T-cell (primary cell): ENCODE results near the gene NPC2. TPM values are rescaled to one million over a fixed set of nuclear protein-coding genes. Genes with fewer than 3 reads are reported as not detected.

Experiments used
- ATAC-seq, 4 experiments: fragments of 200-7000 bp in 3 of 4; fragments of 150-1000 bp in 1 of 4; cut with Tn5 transposase; replicated peaks in 1 of 4; 1 replicate in 3 of 4; 2 replicates in 1 of 4; pipeline ENCODE4 v1.10.0; 2021; ENCODE audit warnings: moderate library complexity in 3 of 4, mild to moderate bottlenecking in 2 of 4, moderate number of reproducible peaks in 1 of 4
- CTCF ChIA-PET, 2 donors: fragments of 300-600 bp; sonication (Branson Sonifier 250); formaldehyde crosslinking; loops; one replicate each; lab custom pipeline; 2022; ENCODE audit warnings: antibody characterized with exemption in 2 of 2; lab: Charles Lee
- POLR2A ChIA-PET, 2 donors: fragments of 300-600 bp; sonication (Branson Sonifier 250); formaldehyde crosslinking; loops; one replicate each; lab custom pipeline; 2022; ENCODE audit warnings: antibody characterized with exemption in 2 of 2; lab: Charles Lee
- DNase-seq, 35 experiments: peaks; one replicate each; pipeline versions ENCODE4 v3.0.0 to v3.0.0-alpha.2; 2013 to 2023
- H3K27ac ChIP-seq: one replicate; pipeline ENCODE4 v1.5.1; 2013; ENCODE audit warnings: low read length
- H3K27me3 ChIP-seq, 2 experiments: replicated peaks in 1 of 2; 1 replicate in 1 of 2; 2 replicates in 1 of 2; pipeline versions ENCODE4 v1.6.1 to v1.7.0; 2013; ENCODE audit warnings: low read length in 1 of 2, mixed read lengths in 1 of 2; ENCODE audit not compliant: control insufficient read depth in 2 of 2, insufficient read depth in 2 of 2; ENCODE audit errors: extremely low read depth in 1 of 2
- H3K36me3 ChIP-seq, 2 donors: 1 replicate in 1 of 2; 2 replicates in 1 of 2; pipeline versions ENCODE4 v1.6.1 to v1.7.0; 2013; ENCODE audit warnings: low read length in 1 of 2; ENCODE audit not compliant: control insufficient read depth in 2 of 2, insufficient read depth in 1 of 2; ENCODE audit errors: extremely low read depth in 1 of 2
- H3K4me1 ChIP-seq, 2 experiments: 1 replicate in 1 of 2; 2 replicates in 1 of 2; pipeline versions ENCODE4 v1.6.1 to v1.7.0; 2013; ENCODE audit warnings: low read length in 2 of 2, mixed read lengths in 1 of 2; ENCODE audit not compliant: insufficient read depth in 2 of 2, control insufficient read depth in 1 of 2; ENCODE audit errors: extremely low read depth in 1 of 2
- H3K4me3 ChIP-seq, 2 donors: 1 replicate in 1 of 2; 2 replicates in 1 of 2; pipeline versions ENCODE4 v1.5.1 to v1.7.0; 2013; ENCODE audit warnings: mild to moderate bottlenecking in 2 of 2, low read length in 1 of 2, moderate library complexity in 1 of 2; ENCODE audit not compliant: control insufficient read depth in 1 of 2; ENCODE audit errors: extremely low read depth in 1 of 2
- H3K9me3 ChIP-seq: 2 replicates; pipeline ENCODE4 v1.7.0; 2013
- H3K27ac Mint-ChIP-seq, 2 donors: one replicate each; pipeline ENCODE4 v1.8.0; 2020 to 2021; ENCODE audit warnings: mild to moderate bottlenecking in 2 of 2, mixed read lengths in 2 of 2
- H3K27me3 Mint-ChIP-seq, 2 donors: one replicate each; pipeline ENCODE4 v1.8.0; 2021 to 2022; ENCODE audit warnings: mixed read lengths in 2 of 2
- H3K36me3 Mint-ChIP-seq: one replicate; pipeline ENCODE4 v1.8.0; 2021; ENCODE audit warnings: mixed read lengths
- H3K4me1 Mint-ChIP-seq, 3 donors: one replicate each; pipeline ENCODE4 v1.8.0; 2020 to 2022; ENCODE audit warnings: mixed read lengths in 3 of 3, mild to moderate bottlenecking in 1 of 3
- H3K4me3 Mint-ChIP-seq, 3 donors: one replicate each; pipeline ENCODE4 v1.8.0; 2020 to 2022; ENCODE audit warnings: mild to moderate bottlenecking in 3 of 3, mixed read lengths in 3 of 3, moderate library complexity in 3 of 3
- H3K9me3 Mint-ChIP-seq, 3 donors: one replicate each; pipeline ENCODE4 v1.8.0; 2020 to 2022; ENCODE audit warnings: mixed read lengths in 3 of 3
- WGBS: methylation state at CpG from one replicate; pipeline ENCODE4 v1.1.5; 2013; ENCODE audit warnings: missing lambda C conversion rate; ENCODE audit not compliant: insufficient coverage; 5-methylcytosine and 5-hydroxymethylcytosine counted together
- total RNA-seq, 35 experiments: library from RNA in 6 of 35; stranded (reverse) in 6 of 35; fragments of 120-200 nt in 1 of 35; gene quantifications; one replicate each; pipeline versions ENCODE4 v1.2.1 to v1.2.4 and lab custom pipeline; 2013 to 2026

The NPC2 gene
- total RNA-seq, 5 donors from 2014 or later (not counting 1 experiment from before 2014, with no cell fraction given): 32.4 to 61.4 (median 44.8) TPM

GRCh38 chr14:74501135-74501614 lies 8.1 kb upstream of the NPC2 start:
- ATAC-seq (no peak), DNase-seq (no peak)
- H3K4me3 Mint-ChIP-seq: no peak overlapping the region
- Histone ChIP-seq H3K27me3 (no peaks in the 10 kb centered on the region), H3K4me1 (no peaks in the 10 kb centered on the region), H3K9me3 (no peaks in the 10 kb centered on the region), H3K4me3 (no peak overlapping the region), H3K27ac (no peak overlapping the region), H3K36me3 (no peaks in the 10 kb centered on the region)
- WGBS: 89% methylated on average over 15 of the region's 16 CpGs
- CTCF ChIA-PET: no interaction called here
- no peak overlapping the region for H3K27ac Mint-ChIP-seq
- H3K36me3 Mint-ChIP-seq: peaks cover 18% of the 10 kb centered on the region
- peaks cover 0 to 28% (median 26%) of the 10 kb centered on the region in 3 donors for H3K4me1 Mint-ChIP-seq
- POLR2A ChIA-PET: interaction anchor here in 1 of 2 donors (0.6 kb wide), 1 partner anchor 282 kb away, joined by 3 read pairs; no protein-coding TSS in a partner anchor
- no peaks in the 10 kb centered on the region for H3K27me3 Mint-ChIP-seq
- no peaks in the 10 kb centered on the region for H3K9me3 Mint-ChIP-seq

- H3K36me3 ChIP-seq: no peaks in the 10 kb centered on the region
- no peaks in the 10 kb centered on the region for H3K4me1 ChIP-seq
- H3K36me3 Mint-ChIP-seq: peaks cover 18% of the 10 kb centered on the region
- no peaks in the 10 kb centered on the region for H3K9me3 Mint-ChIP-seq
- H3K27ac Mint-ChIP-seq: no peak overlapping the region
- H3K4me3 Mint-ChIP-seq: no peak overlapping the region
- POLR2A ChIA-PET: interaction anchor here in 1 of 2 donors (0.6 kb wide), 1 partner anchor 283 kb away, joined by 3 read pairs; no protein-coding TSS in a partner anchor
- CTCF ChIA-PET: no interaction called here
- H3K27ac ChIP-seq: no peak overlapping the region
- no peak for DNase-seq
- no peaks in the 10 kb centered on the region for H3K27me3 Mint-ChIP-seq
- H3K4me1 Mint-ChIP-seq: peaks cover 3 to 30% (median 29%) of the 10 kb centered on the region in 3 donors
- H3K27me3 ChIP-seq: no peaks in the 10 kb centered on the region
- no peak overlapping the region for H3K4me3 ChIP-seq
- ATAC-seq: no peak
- WGBS: 90% methylated on average over 9 of the region's 10 CpGs
- H3K9me3 ChIP-seq: no peaks in the 10 kb centered on the region
Observed at GRCh38 chr14:74500417-74501134, 7.5 kb upstream of the NPC2 start.

- H3K27ac ChIP-seq: no peak overlapping the region
- CTCF ChIA-PET: interaction anchor here in 1 of 2 donors (0.6 kb wide), 1 partner anchor 1159 kb away, joined by 3 read pairs; no protein-coding TSS in a partner anchor
Observed at GRCh38 chr14:74495356-74495755, 2.3 kb upstream of the NPC2 start.

GRCh38 chr14:74493343-74494261 lies 497 bp upstream of the NPC2 start, which contains the start of gene ISCA2:
TSS of gene ISCA2 (plus strand) at chr14:74493765. CDS start at chr14:74493775, 10 bp downstream.
- under 1% methylated on average over 54 of the region's 73 CpGs for WGBS
- peak within 1 kb of the TSS; percentile 67 for H3K27ac ChIP-seq
- CTCF ChIA-PET: interaction anchor here in 1 of 2 donors (0.6 kb wide), 1 partner anchor 197 kb away, joined by 3 read pairs; no protein-coding TSS in a partner anchor
- Mint-ChIP-seq H3K9me3 (no peaks in the 10 kb centered on the region), H3K4me1 (peaks cover 34 to 51% (median 34%) of the 10 kb centered on the region in 3 donors), H3K27ac (peak within 1 kb of the TSS; percentile 92), H3K4me3 (no peak within 1 kb of the TSS), H3K36me3 (peaks cover 9% of the 10 kb centered on the region), H3K27me3 (no peaks in the 10 kb centered on the region)
- ATAC-seq (peak; percentile 92 to 93 (median 92)), DNase-seq (peak; percentile 96 to 100 (median 99))
- H3K4me1 ChIP-seq: peaks cover 9 to 21% of the 10 kb centered on the region in 2 experiments
- no peaks in the 10 kb centered on the region for H3K36me3 ChIP-seq
- POLR2A ChIA-PET: interaction anchor here in 1 of 2 donors (1.0 kb wide), 1 partner anchor 270 kb away, joined by 3 read pairs; the partner anchor contains the start of gene YLPM1
- H3K27me3 ChIP-seq: peaks cover 0 to 3% of the 10 kb centered on the region in 2 experiments
- H3K4me3 ChIP-seq: peak within 1 kb of the TSS; percentile 79 to 89
- H3K9me3 ChIP-seq: no peaks in the 10 kb centered on the region

More at GRCh38 chr14:74495356-74495755, 2.3 kb upstream of the NPC2 start:
- Histone ChIP-seq H3K27me3 (peaks cover 0 to 3% of the 10 kb centered on the region in 2 experiments), H3K4me1 (peaks cover 9 to 21% of the 10 kb centered on the region in 2 experiments), H3K9me3 (no peaks in the 10 kb centered on the region), H3K36me3 (no peaks in the 10 kb centered on the region), H3K4me3 (no peak overlapping the region)
- no peak for ATAC-seq
- no peaks in the 10 kb centered on the region for H3K9me3 Mint-ChIP-seq
- H3K36me3 Mint-ChIP-seq: peaks cover 18% of the 10 kb centered on the region
- peak overlapping the region; percentile 92 for H3K27ac Mint-ChIP-seq
- H3K4me3 Mint-ChIP-seq: no peak overlapping the region
- POLR2A ChIA-PET: interaction anchor here in 1 of 2 donors (0.5 kb wide), 1 partner anchor 707 kb away, joined by 4 read pairs; no protein-coding TSS in a partner anchor
- no CpG with 5 or more reads among the region's 2 CpGs for WGBS
- peak in 1 of 35 experiments; percentile 41 for DNase-seq
- H3K27me3 Mint-ChIP-seq: no peaks in the 10 kb centered on the region
- H3K4me1 Mint-ChIP-seq: peaks cover 22 to 45% (median 43%) of the 10 kb centered on the region in 3 donors

GRCh38 chr14:74491956-74492775 lies 939 bp downstream of the NPC2 start:
- no peak for ATAC-seq
- no peaks in the 10 kb centered on the region for H3K36me3 Mint-ChIP-seq
- no peak overlapping the region for H3K27ac ChIP-seq
- H3K4me1 Mint-ChIP-seq: peaks cover 24 to 43% (median 34%) of the 10 kb centered on the region in 3 donors
- H3K4me1 ChIP-seq: peaks cover 9 to 21% of the 10 kb centered on the region in 2 experiments
- H3K4me3 ChIP-seq: peak overlapping the region; percentile 71 to 79
- 17% methylated on average over 15 of the region's 20 CpGs for WGBS
- ChIA-PET POLR2A (interaction anchor here in 1 of 2 donors (0.7 kb wide), 1 partner anchor 226 kb away, joined by 3 read pairs; no protein-coding TSS in a partner anchor), CTCF (no interaction called here)
- H3K27me3 ChIP-seq: peaks cover 0 to 3% of the 10 kb centered on the region in 2 experiments
- DNase-seq: peak in 2 of 35 experiments; percentile 6 to 37
- no peaks in the 10 kb centered on the region for H3K9me3 Mint-ChIP-seq
- H3K9me3 ChIP-seq: no peaks in the 10 kb centered on the region
- no peaks in the 10 kb centered on the region for H3K36me3 ChIP-seq
- no peak overlapping the region for H3K27ac Mint-ChIP-seq
- H3K27me3 Mint-ChIP-seq: no peaks in the 10 kb centered on the region
- H3K4me3 Mint-ChIP-seq: no peak overlapping the region
